WTC11 (cell line): ENCODE results near the gene U2SURP. TPM values are rescaled to one million over a fixed set of nuclear protein-coding genes. Genes with fewer than 3 reads are reported as not detected.
"Not testable (repeated sequence)": the region's sequence is repeated elsewhere in the genome, so short reads cannot be mapped to it uniquely, and the experiment has no call there.

ENCODE experiments used
- ATAC-seq: fragments of 200-7000 bp; cut with Tn5 transposase; 2 replicates; pipeline ENCODE4 v1.10.0; 2021; ENCODE audit warnings: mild to moderate bottlenecking, moderate library complexity
- CTCF ChIA-PET: fragments of 300-600 bp; sonication (Branson Sonifier 250); formaldehyde crosslinking; loops from one replicate; lab custom pipeline; 2021; ENCODE audit warnings: antibody characterized with exemption; lab: Charles Lee
- POLR2A ChIA-PET: fragments of 350-600 bp; sonication (Branson Sonifier 250); formaldehyde crosslinking; loops from one replicate; lab custom pipeline; 2021; ENCODE audit warnings: antibody characterized with exemption; lab: Charles Lee
- DNase-seq: peaks from one replicate; pipeline ENCODE4 v3.0.0; 2021; ENCODE audit warnings: low spot score
- H3K27ac Mint-ChIP-seq: 2 replicates; pipeline ENCODE4 v1.8.0; 2021; ENCODE audit warnings: mixed read lengths
- H3K27me3 Mint-ChIP-seq: 2 replicates; pipeline ENCODE4 v1.8.0; 2021; ENCODE audit warnings: low read depth, mild to moderate bottlenecking, moderate library complexity, mixed read lengths
- H3K36me3 Mint-ChIP-seq: 2 replicates; pipeline ENCODE4 v1.8.0; 2021; ENCODE audit warnings: mixed read lengths
- H3K4me1 Mint-ChIP-seq: 2 replicates; pipeline ENCODE4 v1.8.0; 2022; ENCODE audit warnings: mixed read lengths
- H3K4me3 Mint-ChIP-seq: 2 replicates; pipeline ENCODE4 v1.8.0; 2021; ENCODE audit warnings: mild to moderate bottlenecking, moderate library complexity, mixed read lengths
- H3K9me3 Mint-ChIP-seq: 2 replicates; pipeline ENCODE4 v1.8.0; 2021; ENCODE audit warnings: mixed read lengths
- CREB1 ChIP-seq: sonication (generic); formaldehyde crosslinking; IDR thresholded peaks from 2 replicates; pipeline ENCODE4 v1.8.0; 2023; ENCODE audit warnings: mild to moderate bottlenecking, missing genetic modification reagents
- EMX1 ChIP-seq: fragments of 250-450 bp; sonication (Bioruptor Pico); IDR thresholded peaks from 2 replicates; pipeline ENCODE4 v1.8.0; 2021; ENCODE audit warnings: mild to moderate bottlenecking
- ERG ChIP-seq: fragments of 250-450 bp; sonication (Bioruptor Pico); IDR thresholded peaks from 2 replicates; pipeline ENCODE4 v1.8.0; 2021; ENCODE audit warnings: mild to moderate bottlenecking
- FOXJ3 ChIP-seq: sonication (generic); formaldehyde crosslinking; IDR thresholded peaks from 2 replicates; pipeline ENCODE4 v1.9.0; 2021; ENCODE audit warnings: missing genetic modification reagents, mild to moderate bottlenecking, borderline replicate concordance
- FOXK1 ChIP-seq: sonication (generic); formaldehyde crosslinking; IDR thresholded peaks from 2 replicates; pipeline ENCODE4 v1.8.0; 2022; ENCODE audit warnings: mild to moderate bottlenecking, moderate library complexity, missing genetic modification reagents
- FOXP1 ChIP-seq: sonication (generic); formaldehyde crosslinking; IDR thresholded peaks from 2 replicates; pipeline ENCODE4 v1.8.0; 2022; ENCODE audit warnings: missing genetic modification reagents, mild to moderate bottlenecking, moderate library complexity, borderline replicate concordance
- GRHL2 ChIP-seq: fragments of 250-450 bp; sonication (Bioruptor Pico); IDR thresholded peaks from 2 replicates; pipeline ENCODE4 v1.8.0; 2022; ENCODE audit warnings: mild to moderate bottlenecking, moderate library complexity; ENCODE audit not compliant: insufficient replicate concordance, severe bottlenecking
- JAZF1 ChIP-seq: fragments of 250-450 bp; sonication (Bioruptor Pico); IDR thresholded peaks from 2 replicates; pipeline ENCODE4 v1.9.0; 2021; ENCODE audit warnings: moderate library complexity, mild to moderate bottlenecking, inconsistent platforms
- KAT7 ChIP-seq: sonication (generic); formaldehyde crosslinking; IDR thresholded peaks from 2 replicates; pipeline ENCODE4 v1.8.1; 2023; ENCODE audit warnings: missing genetic modification reagents, mild to moderate bottlenecking, borderline replicate concordance
- NR1H2 ChIP-seq: sonication (generic); formaldehyde crosslinking; IDR thresholded peaks from 2 replicates; pipeline ENCODE4 v1.9.0; 2021; ENCODE audit warnings: mild to moderate bottlenecking, moderate library complexity, missing genetic modification reagents
- PRRX2 ChIP-seq: fragments of 250-450 bp; sonication (Bioruptor Pico); IDR thresholded peaks from 2 replicates; pipeline ENCODE4 v1.8.0; 2021; ENCODE audit warnings: mild to moderate bottlenecking
- SMAD3 ChIP-seq: sonication (generic); formaldehyde crosslinking; IDR thresholded peaks from 2 replicates; pipeline ENCODE4 v1.8.0; 2022; ENCODE audit warnings: missing genetic modification reagents, mild to moderate bottlenecking, borderline replicate concordance
- TEAD1 ChIP-seq: sonication (generic); formaldehyde crosslinking; IDR thresholded peaks from 2 replicates; pipeline ENCODE4 v1.8.0; 2022; ENCODE audit warnings: mild to moderate bottlenecking, missing genetic modification reagents
- ZNF219 ChIP-seq: sonication (generic); formaldehyde crosslinking; IDR thresholded peaks from 2 replicates; pipeline ENCODE4 v1.8.0; 2023; ENCODE audit warnings: missing genetic modification reagents, mild to moderate bottlenecking, borderline replicate concordance
- ZNF263 ChIP-seq: sonication (generic); formaldehyde crosslinking; IDR thresholded peaks from 2 replicates; pipeline ENCODE4 v1.8.1; 2022; ENCODE audit warnings: low read depth, mild to moderate bottlenecking, moderate library complexity, missing genetic modification reagents
- ZNF281 ChIP-seq: sonication (generic); formaldehyde crosslinking; IDR thresholded peaks from 2 replicates; pipeline ENCODE4 v1.8.0; 2023; ENCODE audit warnings: mild to moderate bottlenecking, missing genetic modification reagents
- ZNF416 ChIP-seq: fragments of 250-450 bp; sonication (Bioruptor Pico); IDR thresholded peaks from 2 replicates; pipeline ENCODE4 v1.9.0; 2021; ENCODE audit warnings: mild to moderate bottlenecking, inconsistent platforms
- ZNF423 ChIP-seq: fragments of 250-450 bp; sonication (Bioruptor Pico); IDR thresholded peaks from 2 replicates; pipeline ENCODE4 v2.1.2; 2022; ENCODE audit warnings: mild to moderate bottlenecking, moderate library complexity
- ZSCAN18 ChIP-seq: fragments of 250-450 bp; sonication (Bioruptor Pico); IDR thresholded peaks from 2 replicates; pipeline ENCODE4 v2.1.2; 2022; ENCODE audit warnings: mild to moderate bottlenecking, moderate library complexity
- total RNA-seq: library from RNA; stranded (reverse); gene quantifications from 3 replicates; pipeline ENCODE4 v1.2.3, GENCODE V29; 2021
- TF ChIP-seq, protein P1 (sequence below): sonication (generic); formaldehyde crosslinking; IDR thresholded peaks from 2 replicates; pipeline ENCODE4 v1.8.0; 2023; ENCODE audit warnings: missing genetic modification reagents
- TF ChIP-seq, protein P2 (sequence below): sonication (generic); formaldehyde crosslinking; IDR thresholded peaks from 2 replicates; pipeline ENCODE4 v1.8.1; 2022; ENCODE audit warnings: mild to moderate bottlenecking, missing genetic modification reagents, moderate library complexity, borderline replicate concordance
- TF ChIP-seq, protein P3 (sequence below): sonication (generic); formaldehyde crosslinking; IDR thresholded peaks from 2 replicates; pipeline ENCODE4 v1.8.0; 2022; ENCODE audit warnings: mild to moderate bottlenecking, missing genetic modification reagents

The U2SURP gene
- total RNA-seq, 1 experiment from 2014 or later, result 133 TPM

DNA sequence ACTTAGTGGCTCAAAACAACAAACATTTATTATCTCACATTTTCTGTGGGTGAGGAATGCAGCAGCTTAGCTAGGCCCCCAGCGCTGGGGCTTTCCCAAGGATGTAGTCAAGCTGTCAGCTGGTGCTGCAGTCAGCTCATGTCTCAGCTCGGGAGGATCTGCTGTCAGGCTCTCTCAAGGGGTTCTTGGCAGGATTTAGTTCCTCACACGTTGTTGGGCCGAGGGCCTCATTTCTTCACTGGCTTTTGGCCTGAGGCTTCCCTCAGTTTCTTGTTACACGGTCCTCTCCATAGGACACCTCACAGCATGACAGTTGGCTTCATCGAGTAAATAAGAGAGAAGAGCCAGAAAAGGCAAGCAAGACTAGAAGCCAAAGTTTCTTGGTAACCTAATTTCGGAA is 13.7 kb upstream of the U2SURP start (continued):
- TF ChIP-seq ZSCAN18 (CRISPR knock-in tag), result no peak
- no peak for TF ChIP-seq ZNF423
- TF ChIP-seq EMX1 (CRISPR knock-in tag), result no peak
- TF ChIP-seq ERG (CRISPR knock-in tag), result no peak

- ATAC-seq, H3K36me3 Mint-ChIP-seq, POLR2A ChIA-PET, H3K27ac Mint-ChIP-seq, H3K9me3 Mint-ChIP-seq, DNase-seq, H3K4me1 Mint-ChIP-seq, H3K27me3 Mint-ChIP-seq, H3K4me3 Mint-ChIP-seq: not testable (repeated sequence)
- CTCF ChIA-PET, result interaction anchor here (0.7 to 2.2 kb wide), 3 partner anchors 13 to 159 kb away, joined by 4 to 15 read pairs (median 4); partner anchors contain the start of gene U2SURP
These were observed 13.1 kb upstream of the U2SURP start for GRCh38 chr3:142988221-142988620.

GRCh38 chr3:142988826-142989225 is 12.5 kb upstream of the U2SURP start:
- H3K4me3 Mint-ChIP-seq, ATAC-seq, H3K9me3 Mint-ChIP-seq, DNase-seq, H3K4me1 Mint-ChIP-seq, POLR2A ChIA-PET, H3K36me3 Mint-ChIP-seq, H3K27ac Mint-ChIP-seq, H3K27me3 Mint-ChIP-seq, CTCF ChIA-PET: not testable (repeated sequence)

GRCh38 chr3:142990721-142991120 is 10.6 kb upstream of the U2SURP start:
- POLR2A ChIA-PET, result no interaction called here
- DNase-seq (no peak), ATAC-seq (no peak)
- Mint-ChIP-seq H3K27ac (no peak overlapping the region), H3K4me3 (no peak overlapping the region), H3K4me1 (peaks cover 4% of the 10 kb centered on the region), H3K36me3 (no peaks in the 10 kb centered on the region), H3K9me3 (no peaks in the 10 kb centered on the region), H3K27me3 (no peaks in the 10 kb centered on the region)
- CTCF ChIA-PET, result interaction anchor here (1.2 to 1.7 kb wide), 3 partner anchors 9 to 28 kb away, joined by 3 to 6 read pairs (median 5); no protein-coding TSS in a partner anchor
- TF ChIP-seq JAZF1 (CRISPR knock-in tag) (no peak), FOXK1 (CRISPR knock-in tag) (no peak), GRHL2 (CRISPR knock-in tag) (no peak), ZNF263 (CRISPR knock-in tag) (no peak), ZNF416 (CRISPR knock-in tag) (no peak), SMAD3 (no peak), ZNF219 (no peak), FOXJ3 (CRISPR knock-in tag) (no peak), KAT7 (no peak), CREB1 (no peak), NR1H2 (CRISPR knock-in tag) (no peak), TEAD1 (CRISPR knock-in tag) (no peak), ZNF281 (CRISPR knock-in tag) (no peak), PRRX2 (CRISPR knock-in tag) (no peak), FOXP1 (CRISPR knock-in tag) (no peak)
- TF ChIP-seq, protein P1, sequence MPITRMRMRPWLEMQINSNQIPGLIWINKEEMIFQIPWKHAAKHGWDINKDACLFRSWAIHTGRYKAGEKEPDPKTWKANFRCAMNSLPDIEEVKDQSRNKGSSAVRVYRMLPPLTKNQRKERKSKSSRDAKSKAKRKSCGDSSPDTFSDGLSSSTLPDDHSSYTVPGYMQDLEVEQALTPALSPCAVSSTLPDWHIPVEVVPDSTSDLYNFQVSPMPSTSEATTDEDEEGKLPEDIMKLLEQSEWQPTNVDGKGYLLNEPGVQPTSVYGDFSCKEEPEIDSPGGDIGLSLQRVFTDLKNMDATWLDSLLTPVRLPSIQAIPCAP (CRISPR knock-in tag), result no peak
- TF ChIP-seq, protein P2, sequence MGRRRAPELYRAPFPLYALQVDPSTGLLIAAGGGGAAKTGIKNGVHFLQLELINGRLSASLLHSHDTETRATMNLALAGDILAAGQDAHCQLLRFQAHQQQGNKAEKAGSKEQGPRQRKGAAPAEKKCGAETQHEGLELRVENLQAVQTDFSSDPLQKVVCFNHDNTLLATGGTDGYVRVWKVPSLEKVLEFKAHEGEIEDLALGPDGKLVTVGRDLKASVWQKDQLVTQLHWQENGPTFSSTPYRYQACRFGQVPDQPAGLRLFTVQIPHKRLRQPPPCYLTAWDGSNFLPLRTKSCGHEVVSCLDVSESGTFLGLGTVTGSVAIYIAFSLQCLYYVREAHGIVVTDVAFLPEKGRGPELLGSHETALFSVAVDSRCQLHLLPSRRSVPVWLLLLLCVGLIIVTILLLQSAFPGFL (CRISPR knock-in tag), result no peak
- TF ChIP-seq, protein P3, sequence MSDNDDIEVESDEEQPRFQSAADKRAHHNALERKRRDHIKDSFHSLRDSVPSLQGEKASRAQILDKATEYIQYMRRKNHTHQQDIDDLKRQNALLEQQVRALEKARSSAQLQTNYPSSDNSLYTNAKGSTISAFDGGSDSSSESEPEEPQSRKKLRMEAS, result no peak
